Stimulated activated CD4-positive, alpha-beta T cell treated with anti-CD3 and anti-CD28 coated beads, Interleukin-4, amount 100 ng/mL, for 1 hour (primary cell): ENCODE results near the gene JAKMIP2.

ENCODE experiments used
- DNase-seq: peaks from one replicate; pipeline ENCODE4 v3.0.0-alpha.2; 2020

The JAKMIP2 gene

GRCh38 chr5:147547730-147548129, 234.8 kb downstream of the JAKMIP2 start:
- no peak for DNase-seq

GRCh38 chr5:147544556-147544955, 238.0 kb downstream of the JAKMIP2 start:
- DNase-seq, result no peak

DNA sequence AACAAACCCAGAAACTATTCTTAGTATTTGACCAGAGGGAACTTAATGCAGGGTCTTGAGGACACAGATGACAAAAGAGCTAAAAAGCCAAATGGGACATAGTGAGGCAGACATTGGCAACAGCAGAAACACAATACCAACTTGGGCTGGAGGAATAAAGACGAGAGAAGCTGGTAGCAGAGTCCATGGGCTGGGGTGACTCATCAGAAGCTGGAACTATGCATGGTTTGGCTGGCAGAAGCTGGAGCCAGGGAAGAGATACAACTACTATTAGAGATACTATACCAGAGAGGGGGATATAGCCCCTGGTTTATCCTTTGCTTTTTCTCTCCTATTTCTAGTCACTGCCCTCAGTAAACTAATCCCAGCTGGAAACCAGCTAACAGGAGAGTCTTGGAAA, 243.5 kb downstream of the JAKMIP2 start:
- DNase-seq, result no peak

GRCh38 chr5:147538236-147538635, 244.3 kb downstream of the JAKMIP2 start:
- no peak for DNase-seq
